Peyer's patch (tissue), 4 donors: ENCODE data around the gene ITGA7.

Source experiments
- CTCF ChIP-seq, 6 experiments: fragments of 450-650 bp in 4 of 6; fragments of 200-600 bp in 2 of 6; sonication (generic) in 1 of 6; IDR thresholded peaks; one replicate each; pipeline ENCODE4 v1.5.1; 2017 to 2019; ENCODE audit warnings: antibody characterized with exemption in 6 of 6, mild to moderate bottlenecking in 3 of 6, moderate library complexity in 1 of 6
- POLR2A ChIP-seq, 2 donors: fragments of 450-650 bp; IDR thresholded peaks; one replicate each; pipeline ENCODE4 v1.5.1; 2017; ENCODE audit warnings: antibody characterized with exemption in 2 of 2, mild to moderate bottlenecking in 2 of 2, moderate library complexity in 2 of 2

DNA sequence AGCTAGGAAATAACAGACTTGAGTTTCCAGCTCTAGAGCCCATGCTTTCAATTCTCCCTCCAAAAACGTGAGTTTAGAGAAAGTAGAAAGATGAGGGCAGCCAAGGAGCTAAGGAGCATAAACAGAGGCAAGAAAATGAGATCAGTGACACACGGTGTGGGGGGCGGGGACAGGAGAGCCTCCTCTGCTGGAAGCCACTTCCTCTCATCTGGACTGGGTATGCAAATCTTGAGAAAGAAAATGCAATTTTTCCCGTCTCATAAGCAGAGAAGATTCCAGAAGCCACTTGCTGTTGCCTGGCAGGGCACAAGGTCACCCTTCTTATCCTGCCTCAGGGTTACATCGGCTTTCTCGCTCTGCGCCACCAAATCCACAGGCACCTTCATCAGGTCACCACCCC lies 65.0 kb downstream of the ITGA7 start:
- TF ChIP-seq CTCF (IDR thresholded peaks at IDR 0.05): no peak
- no peak for TF ChIP-seq POLR2A (IDR thresholded peaks at IDR 0.05)
